Fibroblast of mammary gland (primary cell): ENCODE results near the gene APOBR.
A peak's percentile ranks its signal among the peaks of the same experiment; 100 is the strongest.
"Not testable (repeated sequence)": the region's sequence is repeated elsewhere in the genome, so short reads cannot be mapped to it uniquely, and the experiment has no call there.

Source experiments
- DNase-seq: peaks from one replicate; pipeline ENCODE4 v3.0.0-alpha.2; 2010; ENCODE audit warnings: low read depth
- H3K4me3 ChIP-seq: 2 replicates; pipeline ENCODE4 v1.5.1; 2011; ENCODE audit warnings: low read depth, mild to moderate bottlenecking, low read length, moderate library complexity; ENCODE audit not compliant: control insufficient read depth
- TF ChIP-seq, protein P1 (sequence below): conservative IDR thresholded peaks from 2 replicates; pipeline ENCODE4 v1.5.1; 2011; ENCODE audit warnings: low read depth, low read length, inconsistent platforms; ENCODE audit not compliant: control insufficient read depth, insufficient read depth

APOBR gene

DNA sequence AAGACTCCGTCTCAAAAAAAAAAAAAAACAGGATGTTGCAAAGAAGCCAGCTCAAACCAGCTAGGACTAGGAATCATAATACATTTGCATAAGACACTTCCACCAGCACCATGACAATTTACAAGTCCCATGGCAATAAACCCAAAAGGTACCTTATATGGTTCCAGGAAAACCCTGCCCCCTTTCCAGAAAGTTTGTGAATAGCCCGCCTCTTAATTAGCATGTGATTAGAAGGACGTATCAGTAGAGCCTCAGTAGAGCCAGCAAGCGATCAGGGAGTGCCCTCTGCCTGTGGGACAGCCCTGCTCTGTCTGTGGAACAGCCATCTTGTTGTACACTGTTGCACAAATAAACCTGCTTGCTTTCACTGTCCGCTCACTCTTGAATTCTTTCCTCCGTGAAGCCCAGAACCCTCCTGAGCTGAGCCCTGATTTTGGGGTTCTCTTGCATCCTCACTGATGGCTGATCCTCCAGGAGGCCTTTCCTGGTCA lies 30.3 kb downstream of the APOBR start:
- TF ChIP-seq, protein P1, sequence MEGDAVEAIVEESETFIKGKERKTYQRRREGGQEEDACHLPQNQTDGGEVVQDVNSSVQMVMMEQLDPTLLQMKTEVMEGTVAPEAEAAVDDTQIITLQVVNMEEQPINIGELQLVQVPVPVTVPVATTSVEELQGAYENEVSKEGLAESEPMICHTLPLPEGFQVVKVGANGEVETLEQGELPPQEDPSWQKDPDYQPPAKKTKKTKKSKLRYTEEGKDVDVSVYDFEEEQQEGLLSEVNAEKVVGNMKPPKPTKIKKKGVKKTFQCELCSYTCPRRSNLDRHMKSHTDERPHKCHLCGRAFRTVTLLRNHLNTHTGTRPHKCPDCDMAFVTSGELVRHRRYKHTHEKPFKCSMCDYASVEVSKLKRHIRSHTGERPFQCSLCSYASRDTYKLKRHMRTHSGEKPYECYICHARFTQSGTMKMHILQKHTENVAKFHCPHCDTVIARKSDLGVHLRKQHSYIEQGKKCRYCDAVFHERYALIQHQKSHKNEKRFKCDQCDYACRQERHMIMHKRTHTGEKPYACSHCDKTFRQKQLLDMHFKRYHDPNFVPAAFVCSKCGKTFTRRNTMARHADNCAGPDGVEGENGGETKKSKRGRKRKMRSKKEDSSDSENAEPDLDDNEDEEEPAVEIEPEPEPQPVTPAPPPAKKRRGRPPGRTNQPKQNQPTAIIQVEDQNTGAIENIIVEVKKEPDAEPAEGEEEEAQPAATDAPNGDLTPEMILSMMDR = no peak
- no peak overlapping the region for H3K4me3 ChIP-seq
- peak; percentile 12 for DNase-seq

DNA sequence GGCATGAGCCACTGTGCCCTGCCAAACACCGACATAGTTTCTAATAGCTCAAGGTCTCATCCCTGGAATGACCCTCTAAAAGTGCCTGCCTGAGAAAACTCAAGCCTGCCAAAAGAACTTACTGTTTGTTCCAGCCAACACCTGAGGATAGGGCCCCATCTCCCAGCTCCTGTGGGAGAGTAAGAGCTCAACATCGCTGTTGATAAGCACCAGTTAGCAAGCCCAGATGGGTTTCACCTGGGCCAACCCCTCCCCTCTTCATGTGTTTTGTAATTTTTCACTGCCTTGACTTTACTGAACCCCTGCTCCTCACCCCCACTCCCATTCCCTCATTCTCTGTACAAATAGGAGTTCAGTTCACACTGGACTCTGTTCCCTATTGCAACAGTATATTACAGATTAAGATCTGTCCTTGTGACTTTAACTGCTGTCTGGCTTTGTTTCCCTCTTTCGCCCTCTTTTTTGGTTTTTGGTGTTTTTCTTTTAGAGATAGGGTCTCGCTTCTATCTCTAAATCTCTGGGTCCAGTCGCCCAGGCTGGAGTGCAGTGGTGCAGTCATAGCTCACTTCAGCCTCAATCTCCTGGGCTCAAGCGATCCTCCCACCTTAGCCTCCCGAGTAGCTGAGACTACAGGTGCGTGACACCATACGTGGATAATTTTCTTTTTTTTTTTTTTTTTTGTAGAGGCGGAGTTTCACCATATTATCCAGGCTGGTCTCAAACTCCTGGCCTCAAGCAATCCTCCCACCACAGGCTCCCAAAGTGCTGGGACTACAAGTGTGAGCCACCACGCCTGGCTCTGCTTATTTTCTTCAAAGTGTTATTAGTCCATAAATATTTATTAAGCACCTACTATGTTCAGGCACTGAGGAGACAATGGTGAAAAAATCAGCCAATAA lies 32.0 kb downstream of the APOBR start:
- DNase-seq = no peak
- no peak overlapping the region for H3K4me3 ChIP-seq
- TF ChIP-seq, protein P1 = no peak

DNA sequence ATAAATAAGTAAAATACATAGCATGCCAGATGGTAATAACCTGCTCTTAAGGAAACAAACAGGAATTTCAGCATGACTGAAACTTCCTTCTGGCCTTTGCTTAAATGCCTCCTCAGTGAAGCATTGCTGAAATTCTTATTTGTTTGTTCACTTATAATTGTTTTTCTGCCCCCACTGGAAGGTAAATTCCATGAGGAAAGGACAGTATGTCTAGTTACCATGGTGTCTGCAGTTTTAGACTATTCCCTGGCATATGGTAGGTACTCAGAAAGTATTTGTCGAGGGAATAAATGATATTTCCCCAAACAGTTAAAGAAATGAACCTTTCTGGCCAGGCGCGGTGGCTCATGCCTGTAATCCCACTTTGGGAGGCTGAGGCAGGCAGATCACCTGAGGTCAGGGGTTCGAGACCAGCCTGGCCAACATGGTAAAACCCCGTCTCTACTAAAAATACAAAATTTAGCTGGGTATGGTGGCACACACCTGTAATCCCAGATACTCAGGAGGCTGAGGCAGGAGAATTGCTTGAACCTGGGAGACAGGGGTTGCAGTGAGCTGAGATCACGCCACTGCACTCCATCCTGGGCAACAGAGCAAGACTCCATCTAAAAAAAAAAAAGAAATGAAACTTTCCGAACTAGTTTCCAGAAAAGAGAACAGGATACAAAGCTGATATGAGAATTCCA lies 32.8 kb downstream of the APOBR start:
- DNase-seq, H3K4me3 ChIP-seq: not testable (repeated sequence)

DNA sequence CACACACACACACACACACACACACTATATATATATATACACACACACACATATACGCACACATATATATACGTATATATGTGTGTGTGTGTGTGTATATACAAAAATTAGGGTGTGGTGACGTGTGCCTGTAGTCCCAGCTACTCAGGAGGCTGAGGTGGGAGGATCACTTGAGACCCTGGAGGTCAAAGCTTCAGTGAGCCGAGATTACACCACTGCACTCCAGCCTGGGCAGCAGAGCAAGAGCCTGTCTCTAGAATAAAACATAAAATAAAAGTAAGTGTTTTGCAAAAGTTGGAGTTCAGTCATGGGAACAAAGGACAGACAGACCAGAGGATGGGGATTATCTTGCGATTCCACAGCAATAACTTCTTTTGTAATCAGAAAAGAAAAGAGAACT lies 33.5 kb downstream of the APOBR start:
- no peak for DNase-seq
- H3K4me3 ChIP-seq = no peak overlapping the region
- TF ChIP-seq, protein P1 = no peak

DNA sequence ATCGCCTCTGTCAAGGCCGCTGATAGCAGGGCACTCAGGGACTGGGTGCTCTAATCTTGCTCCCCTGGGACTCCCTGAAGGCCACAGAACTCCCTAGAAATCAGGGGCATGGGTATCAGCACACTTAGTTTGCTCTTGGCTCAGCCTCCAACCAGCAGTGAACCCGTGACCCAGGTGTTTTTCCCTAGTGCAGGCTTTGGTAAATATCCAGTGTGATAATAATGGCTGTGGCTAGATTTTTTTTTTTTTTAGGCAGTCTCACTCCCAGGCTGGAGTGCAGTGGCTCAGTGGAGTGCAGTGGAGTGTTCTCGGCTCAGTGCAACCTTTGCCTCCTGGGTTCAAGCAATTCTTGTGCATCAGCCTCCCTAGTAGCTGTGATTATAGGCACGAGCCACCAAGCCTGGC lies 34.0 kb downstream of the APOBR start:
- TF ChIP-seq, protein P1 = no peak
- H3K4me3 ChIP-seq = no peak overlapping the region
- no peak for DNase-seq

DNA sequence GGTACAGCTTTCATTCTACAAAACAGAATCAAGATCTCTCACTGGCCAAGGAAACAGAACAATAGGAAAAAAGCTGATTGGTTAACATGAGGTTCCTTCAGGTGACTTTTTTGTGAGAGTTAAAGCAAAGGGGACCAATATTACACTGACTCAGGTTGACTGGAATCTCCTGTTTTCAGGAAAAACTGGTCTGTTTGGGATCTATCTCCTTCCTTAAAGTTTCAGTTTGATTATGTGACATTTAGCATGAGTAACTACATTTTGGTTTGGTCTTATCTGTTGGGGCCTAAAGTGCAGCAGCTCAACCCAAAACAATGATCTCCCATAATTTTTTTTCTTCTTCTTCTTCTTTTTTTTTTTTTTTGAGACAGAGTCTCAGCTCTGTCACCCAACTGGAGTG lies 34.7 kb downstream of the APOBR start:
- TF ChIP-seq, protein P1 = no peak
- DNase-seq = no peak
- H3K4me3 ChIP-seq = no peak overlapping the region
